Testis (tissue), 2 donors: ENCODE data around the gene ASTN1.

Experiments
- CTCF ChIP-seq, 3 experiments: fragments of 450-650 bp in 2 of 3; fragments of 200-600 bp in 1 of 3; sonication (generic) in 1 of 3; IDR thresholded peaks; one replicate each; pipeline ENCODE4 v1.5.1; 2016 to 2019; ENCODE audit warnings: antibody characterized with exemption in 3 of 3, mild to moderate bottlenecking in 2 of 3, moderate library complexity in 1 of 3
- POLR2A ChIP-seq: fragments of 450-650 bp; IDR thresholded peaks from one replicate; pipeline ENCODE4 v1.6.1; 2017; ENCODE audit warnings: antibody characterized with exemption, mild to moderate bottlenecking, moderate library complexity

GRCh38 chr1:176950736-176951324 is 213.7 kb downstream of the ASTN1 start:
- no peak for TF ChIP-seq POLR2A
- TF ChIP-seq CTCF (IDR thresholded peaks at IDR 0.05) = no peak
